Tibial artery (tissue), 4 donors: Measurements from ENCODE around the gene GPR83.

Experiments used
- DNase-seq, 2 donors: peaks; one replicate each; pipeline ENCODE4 v3.0.0-alpha.2; 2019
- H3K27ac ChIP-seq, 2 donors: fragments of 200-600 bp; sonication (generic) in 1 of 2; 1 replicate in 1 of 2; 2 replicates in 1 of 2; pipeline ENCODE4 v1.5.1; 2018 to 2019; ENCODE audit warnings: mild to moderate bottlenecking in 1 of 2
- H3K27me3 ChIP-seq, 2 donors: fragments of 200-600 bp; sonication (generic) in 1 of 2; one replicate each; pipeline versions ENCODE4 v1.5.1 to v1.6.0; 2016 to 2019
- H3K36me3 ChIP-seq, 3 donors: fragments of 200-600 bp; sonication (generic) in 2 of 3; one replicate each; pipeline ENCODE4 v1.5.1; 2016 to 2019; ENCODE audit warnings: mild to moderate bottlenecking in 2 of 3
- H3K4me1 ChIP-seq, 4 donors: fragments of 200-600 bp; sonication (generic) in 2 of 4; 1 replicate in 3 of 4; 2 replicates in 1 of 4; pipeline ENCODE4 v1.5.1; 2016 to 2019
- H3K4me3 ChIP-seq, 2 donors: fragments of 200-600 bp; sonication (generic) in 1 of 2; 1 replicate in 1 of 2; 2 replicates in 1 of 2; pipeline ENCODE4 v1.5.1; 2018 to 2019; ENCODE audit warnings: mild to moderate bottlenecking in 2 of 2
- H3K9me3 ChIP-seq, 3 donors: fragments of 200-600 bp; sonication (generic) in 1 of 3; one replicate each; pipeline ENCODE4 v1.5.1; 2016 to 2019
- intact Hi-C: fragments of 100-400 bp; cut with DNase I; formaldehyde crosslinking; loops from one replicate; pipeline ENCODE4 v1.15.0; 2023; ENCODE audit warnings: low total_unique reads
- TF ChIP-seq, protein P1 (sequence below), 2 experiments: fragments of 200-600 bp in 1 of 2; fragments of 450-650 bp in 1 of 2; IDR thresholded peaks; one replicate each; pipeline ENCODE4 v1.5.1; 2017 to 2019; ENCODE audit warnings: antibody characterized with exemption in 2 of 2, mild to moderate bottlenecking in 1 of 2, moderate library complexity in 1 of 2

GPR83 gene

DNA sequence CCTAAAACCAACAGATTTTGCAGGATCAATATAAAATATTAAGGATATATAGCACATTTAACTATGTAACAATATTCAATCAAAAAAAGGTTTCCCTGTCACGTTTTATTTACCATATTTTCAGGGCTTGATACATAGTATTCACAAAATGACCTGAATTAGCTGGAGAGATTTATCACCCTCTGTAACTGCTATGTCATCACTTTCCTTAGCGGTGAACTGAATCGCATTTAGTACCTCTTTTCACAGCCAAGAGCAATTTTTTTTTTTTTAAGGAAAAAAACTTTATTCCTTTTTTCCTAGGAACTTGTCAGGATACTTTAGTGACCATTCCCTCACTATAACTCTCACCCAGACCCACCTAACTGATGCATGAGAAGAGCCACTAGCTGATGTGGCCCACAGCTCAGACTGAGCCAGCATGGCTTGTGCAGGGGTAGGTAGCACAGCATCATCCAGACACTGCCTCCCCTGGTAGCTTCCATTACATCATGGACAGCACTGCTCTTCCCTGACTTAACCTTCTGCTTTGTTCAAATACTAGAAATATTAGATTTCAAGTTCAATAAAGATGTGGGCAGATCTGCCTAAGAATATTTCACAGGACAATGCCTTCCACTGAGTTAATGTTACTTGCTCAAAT lies 17.0 kb upstream of the GPR83 start:
- H3K36me3 ChIP-seq: peaks cover 0 to 17% (median 16%) of the 10 kb centered on the region in 3 donors
- H3K4me1 ChIP-seq: no peaks in the 10 kb centered on the region
- H3K27me3 ChIP-seq: no peaks in the 10 kb centered on the region
- H3K9me3 ChIP-seq: no peaks in the 10 kb centered on the region
- no peak overlapping the region for H3K27ac ChIP-seq
- no peak overlapping the region for H3K4me3 ChIP-seq
- intact Hi-C loops: loop anchor here (10.0 kb wide), 1 partner anchor 523 kb away; no protein-coding TSS in a partner anchor
- TF ChIP-seq, protein P1, sequence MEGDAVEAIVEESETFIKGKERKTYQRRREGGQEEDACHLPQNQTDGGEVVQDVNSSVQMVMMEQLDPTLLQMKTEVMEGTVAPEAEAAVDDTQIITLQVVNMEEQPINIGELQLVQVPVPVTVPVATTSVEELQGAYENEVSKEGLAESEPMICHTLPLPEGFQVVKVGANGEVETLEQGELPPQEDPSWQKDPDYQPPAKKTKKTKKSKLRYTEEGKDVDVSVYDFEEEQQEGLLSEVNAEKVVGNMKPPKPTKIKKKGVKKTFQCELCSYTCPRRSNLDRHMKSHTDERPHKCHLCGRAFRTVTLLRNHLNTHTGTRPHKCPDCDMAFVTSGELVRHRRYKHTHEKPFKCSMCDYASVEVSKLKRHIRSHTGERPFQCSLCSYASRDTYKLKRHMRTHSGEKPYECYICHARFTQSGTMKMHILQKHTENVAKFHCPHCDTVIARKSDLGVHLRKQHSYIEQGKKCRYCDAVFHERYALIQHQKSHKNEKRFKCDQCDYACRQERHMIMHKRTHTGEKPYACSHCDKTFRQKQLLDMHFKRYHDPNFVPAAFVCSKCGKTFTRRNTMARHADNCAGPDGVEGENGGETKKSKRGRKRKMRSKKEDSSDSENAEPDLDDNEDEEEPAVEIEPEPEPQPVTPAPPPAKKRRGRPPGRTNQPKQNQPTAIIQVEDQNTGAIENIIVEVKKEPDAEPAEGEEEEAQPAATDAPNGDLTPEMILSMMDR (IDR thresholded peaks at IDR 0.05): no peak
- no peak for DNase-seq

DNA sequence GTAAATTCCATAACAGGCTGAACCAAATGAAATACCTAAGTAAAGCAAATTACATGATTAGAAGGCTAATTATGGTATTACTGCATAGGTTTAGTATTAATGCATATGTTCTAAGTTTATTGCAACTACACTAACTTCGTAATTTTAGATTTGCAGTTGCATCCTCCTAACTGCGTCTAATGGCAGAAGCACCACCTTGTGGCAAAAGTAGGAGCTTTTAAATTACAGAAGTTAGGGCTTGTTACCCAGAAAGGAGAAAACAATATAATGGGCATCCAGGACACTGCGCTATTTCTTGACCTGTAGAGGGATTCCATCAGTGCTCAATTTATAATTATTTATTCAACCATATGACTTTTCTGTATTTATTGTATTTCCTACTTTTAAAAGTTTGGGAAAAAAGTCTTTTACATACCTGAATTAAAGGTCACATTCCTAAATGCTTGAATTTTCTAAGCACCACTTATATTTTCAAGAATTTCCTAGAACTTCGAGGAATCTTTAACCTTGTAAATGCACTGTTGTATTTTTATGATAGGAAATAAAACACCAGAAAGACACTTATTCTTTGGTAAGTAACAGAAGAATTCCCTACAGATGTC lies 16.3 kb upstream of the GPR83 start:
- H3K27me3 ChIP-seq: no peaks in the 10 kb centered on the region
- no peak overlapping the region for H3K4me3 ChIP-seq
- H3K4me1 ChIP-seq: no peaks in the 10 kb centered on the region
- H3K36me3 ChIP-seq: peaks cover 0 to 9% (median 9%) of the 10 kb centered on the region in 3 donors
- H3K9me3 ChIP-seq: no peaks in the 10 kb centered on the region
- DNase-seq: no peak
- no peak overlapping the region for H3K27ac ChIP-seq
- intact Hi-C loops: loop anchor here (10.0 kb wide), 1 partner anchor 523 kb away; no protein-coding TSS in a partner anchor
- TF ChIP-seq, protein P1 (IDR thresholded peaks at IDR 0.05): peak; percentile 43 to 45

DNA sequence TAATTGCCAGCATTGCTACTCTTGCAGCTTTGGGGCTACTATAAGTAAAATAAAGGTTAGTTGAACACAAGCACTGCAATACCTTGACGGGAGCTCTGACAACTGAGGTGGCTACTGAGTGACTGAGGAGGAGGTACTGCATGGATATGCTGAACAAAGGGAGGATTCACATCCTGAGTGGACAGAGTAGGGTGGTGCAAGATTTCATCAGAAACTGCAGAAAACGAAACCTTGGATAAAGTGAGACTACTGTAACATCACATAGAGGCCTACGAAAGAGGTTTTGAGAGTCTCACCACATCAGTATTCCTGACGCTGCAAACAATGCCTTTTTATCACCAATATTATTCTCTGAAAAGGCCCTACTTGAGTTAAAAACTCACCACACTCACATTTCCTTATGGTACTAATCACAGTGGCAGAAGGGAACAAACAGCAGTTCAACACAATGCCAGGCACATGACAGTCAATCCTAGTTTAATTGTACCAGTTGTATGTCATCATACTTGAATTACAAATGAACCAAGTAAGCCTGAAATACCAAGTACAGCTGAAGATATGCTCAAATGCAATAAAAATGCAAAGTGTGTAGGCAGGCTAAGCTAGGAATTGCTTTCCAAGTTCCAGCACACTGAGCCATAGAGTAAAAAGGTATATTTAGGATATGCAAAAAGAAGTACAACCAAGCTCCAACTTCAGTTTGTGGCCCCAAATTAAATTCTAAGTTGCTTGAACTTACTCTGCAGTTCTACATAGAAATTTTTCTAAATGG lies 4.0 kb upstream of the GPR83 start:
- no peak overlapping the region for H3K27ac ChIP-seq
- no peak for DNase-seq

DNA sequence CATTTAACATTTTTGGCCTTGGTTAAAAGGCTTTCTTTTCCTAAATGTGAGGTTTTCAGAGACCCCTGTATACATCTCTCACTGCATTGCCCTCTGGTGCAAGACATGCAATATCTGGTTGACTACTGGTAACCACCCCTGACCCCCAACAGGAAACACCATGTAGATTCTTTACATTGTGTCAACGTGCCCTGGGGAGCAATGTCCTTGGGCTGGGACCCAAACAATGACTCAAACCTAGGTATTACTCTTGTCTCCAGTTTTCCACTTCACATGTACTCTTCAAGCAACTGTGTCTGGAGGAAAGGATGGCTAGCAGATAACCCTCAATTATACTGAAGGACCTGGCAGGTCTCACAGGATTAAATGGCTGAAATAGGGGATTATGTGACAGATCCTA lies 1.1 kb upstream of the GPR83 start:
- no peak for DNase-seq
- TF ChIP-seq, protein P1 (IDR thresholded peaks at IDR 0.05): no peak
- Histone ChIP-seq H3K36me3 (no peaks in the 10 kb centered on the region), H3K9me3 (peaks cover 0 to 5% (median 0%) of the 10 kb centered on the region in 3 donors), H3K27ac (no peak overlapping the region), H3K4me1 (peaks cover 0 to 10% (median 5%) of the 10 kb centered on the region in 4 donors), H3K27me3 (peaks cover 0 to 29% of the 10 kb centered on the region in 2 donors), H3K4me3 (no peak overlapping the region)
- intact Hi-C loops: loop anchor here (10.0 kb wide), 1 partner anchor 218 kb away; no protein-coding TSS in a partner anchor

More for the DNA sequence above, 4.0 kb upstream of the GPR83 start:
- intact Hi-C loops: loop anchor here (10.0 kb wide), 1 partner anchor 220 kb away; no protein-coding TSS in a partner anchor
- no peaks in the 10 kb centered on the region for H3K36me3 ChIP-seq
- H3K4me1 ChIP-seq: peaks cover 0 to 10% (median 5%) of the 10 kb centered on the region in 4 donors
- peaks cover 0 to 12% of the 10 kb centered on the region in 2 donors for H3K27me3 ChIP-seq
- TF ChIP-seq, protein P1 (IDR thresholded peaks at IDR 0.05): no peak
- H3K9me3 ChIP-seq: peaks cover 0 to 17% (median 0%) of the 10 kb centered on the region in 3 donors
- H3K4me3 ChIP-seq: no peak overlapping the region

DNA sequence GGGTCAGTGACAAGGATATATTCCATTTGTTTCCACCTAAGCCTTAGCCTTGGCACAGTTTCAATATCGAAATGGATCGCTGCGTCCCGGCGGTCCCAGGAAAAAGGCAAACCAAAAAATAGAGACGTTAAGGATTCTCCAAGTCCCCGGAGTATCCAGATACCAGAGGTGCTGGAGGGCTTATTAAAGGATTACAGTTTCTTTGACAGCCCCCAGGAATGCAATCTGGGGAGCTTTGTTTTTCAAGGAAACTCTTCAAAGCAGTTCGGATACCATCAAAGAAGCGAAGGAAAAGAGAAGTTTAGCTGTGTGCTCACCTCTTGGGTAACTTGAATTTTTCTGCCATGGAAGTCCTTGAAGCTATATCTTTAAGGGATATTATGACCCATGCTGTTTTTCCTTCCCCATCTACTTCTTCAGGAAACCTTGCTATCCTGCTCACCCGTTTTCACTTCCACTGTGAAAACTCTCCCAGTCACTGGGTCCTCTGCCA lies 600 bp upstream of the GPR83 start:
- DNase-seq: no peak
- peaks cover 0 to 29% of the 10 kb centered on the region in 2 donors for H3K27me3 ChIP-seq

More for the DNA sequence above, 600 bp upstream of the GPR83 start:
- H3K36me3 ChIP-seq: no peaks in the 10 kb centered on the region
- intact Hi-C loops: loop anchor here (10.0 kb wide), 1 partner anchor 217 kb away; no protein-coding TSS in a partner anchor
- peaks cover 0 to 5% (median 0%) of the 10 kb centered on the region in 3 donors for H3K9me3 ChIP-seq
- no peak overlapping the region for H3K27ac ChIP-seq
- H3K4me1 ChIP-seq: peaks cover 0 to 10% (median 5%) of the 10 kb centered on the region in 4 donors
- TF ChIP-seq, protein P1 (IDR thresholded peaks at IDR 0.05): no peak
- peak overlapping the region in 1 of 2 donors; percentile 23 for H3K4me3 ChIP-seq
